HG03045 (cell line): Measurements from ENCODE around the gene TPRN.

Experiments
- ATAC-seq: cut with Tn5 transposase; IDR thresholded peaks from one replicate; pipeline ENCODE4 v1.9.1; 2021; ENCODE audit warnings: mild to moderate bottlenecking, moderate library complexity; ENCODE audit not compliant: unreplicated experiment

Gene TPRN

GRCh38 chr9:137191245-137191644 is 9.3 kb downstream of the TPRN start:
- ATAC-seq = no peak

GRCh38 chr9:137190315-137190856 is 10.2 kb downstream of the TPRN start:
- no peak for ATAC-seq

- no peak for ATAC-seq
These were observed 10.9 kb downstream of the TPRN start for GRCh38 chr9:137189297-137190295.

GRCh38 chr9:137188490-137189296 is 11.8 kb downstream of the TPRN start, which contains the start of the genes ANAPC2 and SSNA1:
Gene ANAPC2, minus strand, starts transcription at chr9:137188560. Its CDS starts 28 bp downstream, at chr9:137188532.
Gene SSNA1, plus strand, starts transcription at chr9:137188676. Its CDS starts 51 bp downstream, at chr9:137188727.
- ATAC-seq = peak; percentile 76

GRCh38 chr9:137188086-137188489 is 12.5 kb downstream of the TPRN start:
- no peak for ATAC-seq

GRCh38 chr9:137187386-137187785 is 13.2 kb downstream of the TPRN start:
- ATAC-seq = no peak

GRCh38 chr9:137186385-137186784 is 14.2 kb downstream of the TPRN start:
- ATAC-seq = no peak

GRCh38 chr9:137185921-137186320 is 14.6 kb downstream of the TPRN start:
- ATAC-seq = no peak

- ATAC-seq = no peak
These were observed 15.5 kb downstream of the TPRN start for GRCh38 chr9:137184881-137185660.

- ATAC-seq = no peak
These were observed 16.5 kb downstream of the TPRN start for GRCh38 chr9:137183980-137184595.

- ATAC-seq = no peak
These were observed 17.7 kb downstream of the TPRN start for GRCh38 chr9:137182836-137183235.

- ATAC-seq = no peak
These were observed 18.9 kb downstream of the TPRN start for GRCh38 chr9:137181680-137182079.

- ATAC-seq = no peak
These were observed 20.1 kb downstream of the TPRN start for GRCh38 chr9:137180491-137180890.

- no peak for ATAC-seq
These were observed 20.8 kb downstream of the TPRN start for GRCh38 chr9:137179761-137180160.

- no peak for ATAC-seq
These were observed 21.5 kb downstream of the TPRN start for GRCh38 chr9:137178939-137179630.

- ATAC-seq = no peak
These were observed 22.2 kb downstream of the TPRN start for GRCh38 chr9:137178201-137178938.

- ATAC-seq = no peak
These were observed 24.0 kb downstream of the TPRN start for GRCh38 chr9:137176302-137177182.
